K562 (cell line): ENCODE measurements around the gene GLRX5. TPM values are rescaled to one million over a fixed set of nuclear protein-coding genes. Genes with fewer than 3 reads are reported as not detected.
A peak's percentile ranks its signal among the peaks of the same experiment; 100 is the strongest.

Source experiments
- ATF1 ChIP-seq, 2 experiments: fragments of 450-650 bp in 1 of 2; IDR thresholded peaks; 2 replicates each; pipeline ENCODE4 v1.6.1; 2016; ENCODE audit warnings: missing compliant biosample characterization in 1 of 2, missing genetic modification characterization in 1 of 2
- HDAC1 ChIP-seq, 2 experiments: fragments of 450-650 bp; IDR thresholded peaks; 2 replicates each; pipeline ENCODE4 v1.6.1; 2016 to 2017; ENCODE audit warnings: inconsistent platforms in 1 of 2, mild to moderate bottlenecking in 1 of 2, moderate library complexity in 1 of 2
- HNRNPLL ChIP-seq: fragments of 200-400 bp; formaldehyde crosslinking; IDR thresholded peaks from 2 replicates; pipeline ENCODE4 v1.6.1; 2017; ENCODE audit warnings: low read length, low read depth, mild to moderate bottlenecking; ENCODE audit not compliant: poor library complexity, severe bottlenecking
- MCM3 ChIP-seq: fragments of 450-650 bp; IDR thresholded peaks from 2 replicates; pipeline ENCODE4 v1.6.1; 2016
- NR2C1 ChIP-seq, 2 experiments: fragments of 450-650 bp; IDR thresholded peaks; 2 replicates each; pipeline ENCODE4 v1.6.1; 2017; ENCODE audit warnings: mild to moderate bottlenecking in 2 of 2, antibody characterized with exemption in 1 of 2, inconsistent platforms in 1 of 2, missing compliant biosample characterization in 1 of 2, missing genetic modification characterization in 1 of 2
- NR2C2 ChIP-seq, 2 experiments: fragments of 200-800 bp in 1 of 2; sonication (Bioruptor generic) in 1 of 2; sonication (generic) in 1 of 2; formaldehyde crosslinking in 1 of 2; IDR thresholded peaks; 2 replicates each; pipeline versions ENCODE4 v1.6.1 to v1.8.0; 2016 to 2022; ENCODE audit warnings: mild to moderate bottlenecking in 1 of 2, missing compliant biosample characterization in 1 of 2, missing genetic modification characterization in 1 of 2, missing genetic modification reagents in 1 of 2
- SMAD4 ChIP-seq: fragments of 250-450 bp; sonication (Bioruptor Pico); conservative IDR thresholded peaks from 2 replicates; pipeline ENCODE4 v1.8.0; 2021; ENCODE audit warnings: inconsistent platforms, mild to moderate bottlenecking, moderate library complexity
- SOX6 ChIP-seq: fragments of 450-650 bp; IDR thresholded peaks from 2 replicates; pipeline ENCODE4 v1.6.1; 2014; ENCODE audit warnings: mild to moderate bottlenecking
- SRF ChIP-seq, 2 experiments: fragments of 250-450, 450-650 bp in 1 of 2; sonication (Bioruptor Pico) in 1 of 2; sonication (generic) in 1 of 2; formaldehyde crosslinking; IDR thresholded peaks; 2 replicates each; pipeline versions ENCODE4 v1.5.0 to v1.5.1; 2020 to 2022; ENCODE audit warnings: mild to moderate bottlenecking in 1 of 2, missing genetic modification reagents in 1 of 2
- TSC22D4 ChIP-seq: fragments of 450-650 bp; IDR thresholded peaks from 2 replicates; pipeline ENCODE4 v1.6.1; 2016; ENCODE audit warnings: missing genetic modification characterization, missing biosample characterization, control low read depth
- ZFP30 ChIP-seq: fragments of 250-450 bp; sonication (Bioruptor Pico); IDR thresholded peaks from 2 replicates; pipeline ENCODE4 v1.8.0; 2022; ENCODE audit warnings: moderate library complexity, mild to moderate bottlenecking, inconsistent platforms, borderline replicate concordance
- ZFPM2 ChIP-seq: fragments of 250-450 bp; sonication (Bioruptor Pico); IDR thresholded peaks from 2 replicates; pipeline ENCODE4 v1.5.1; 2022; ENCODE audit warnings: mild to moderate bottlenecking
- polyA plus RNA-seq, 8 experiments: library from polyadenylated mRNA; depleted of rRNA in 4 of 8; stranded (reverse) in 5 of 8; unstranded in 3 of 8; fragments of >200 nt; fragmentation: Nextera tagmentation in 2 of 8; fragmentation: Illumina TruSeq in 1 of 8; extraction: Ambion mirVana in 2 of 8; extraction: Trizol in 1 of 8; gene quantifications; 2 replicates each; pipeline versions ENCODE4 v1.2.1 to v1.2.3, GENCODE V29; 2011 to 2014; ENCODE audit warnings: inconsistent platforms in 1 of 8, missing spikeins in 1 of 8
- total RNA-seq, 7 experiments: library from RNA; depleted of rRNA in 6 of 7; stranded (reverse); fragments of >200 nt in 6 of 7; fragmentation: Illumina TruSeq in 2 of 7; extraction: Trizol in 2 of 7; gene quantifications; 2 replicates each; pipeline versions ENCODE4 v1.2.1 to v1.2.3, GENCODE V29; 2011 to 2021; ENCODE audit warnings: low replicate concordance in 1 of 7
- TF ChIP-seq, protein P1 (sequence below), 2 experiments: IDR thresholded peaks; 2 replicates each; pipeline ENCODE4 v1.6.1; 2011; ENCODE audit warnings: borderline replicate concordance in 1 of 2, control low read depth in 1 of 2, low read depth in 1 of 2, low read length in 1 of 2, mild to moderate bottlenecking in 1 of 2, mixed read lengths in 1 of 2, moderate library complexity in 1 of 2; ENCODE audit not compliant: insufficient read depth in 1 of 2, insufficient read length in 1 of 2, poor library complexity in 1 of 2, severe bottlenecking in 1 of 2; ENCODE audit errors: extremely low read depth in 1 of 2
- TF ChIP-seq, protein P2 (sequence below): fragments of 250-450 bp; sonication (Bioruptor Pico); IDR thresholded peaks from 2 replicates; pipeline ENCODE4 v1.8.0; 2021; ENCODE audit warnings: moderate library complexity, mild to moderate bottlenecking, inconsistent platforms
- TF ChIP-seq, protein P3 (sequence below): sonication (generic); formaldehyde crosslinking; IDR thresholded peaks from 2 replicates; pipeline ENCODE4 v1.8.1; 2023; ENCODE audit warnings: mild to moderate bottlenecking, missing genetic modification reagents, moderate library complexity
- TF ChIP-seq, protein P4 (sequence below): fragments of 250-450 bp; sonication (Bioruptor Pico); IDR thresholded peaks from 2 replicates; pipeline ENCODE4 v1.9.0; 2021; ENCODE audit warnings: mild to moderate bottlenecking
- TF ChIP-seq, protein P5 (sequence below): sonication (generic); IDR thresholded peaks from 2 replicates; pipeline ENCODE4 v1.6.1; 2016

GLRX5 gene
- total and polyA plus RNA-seq, 9 of the 15 experiments (the other 6 are each of a cell fraction or from before 2014, with no cell fraction given), result 16.7 to 96.8 (median 66.8) TPM

DNA sequence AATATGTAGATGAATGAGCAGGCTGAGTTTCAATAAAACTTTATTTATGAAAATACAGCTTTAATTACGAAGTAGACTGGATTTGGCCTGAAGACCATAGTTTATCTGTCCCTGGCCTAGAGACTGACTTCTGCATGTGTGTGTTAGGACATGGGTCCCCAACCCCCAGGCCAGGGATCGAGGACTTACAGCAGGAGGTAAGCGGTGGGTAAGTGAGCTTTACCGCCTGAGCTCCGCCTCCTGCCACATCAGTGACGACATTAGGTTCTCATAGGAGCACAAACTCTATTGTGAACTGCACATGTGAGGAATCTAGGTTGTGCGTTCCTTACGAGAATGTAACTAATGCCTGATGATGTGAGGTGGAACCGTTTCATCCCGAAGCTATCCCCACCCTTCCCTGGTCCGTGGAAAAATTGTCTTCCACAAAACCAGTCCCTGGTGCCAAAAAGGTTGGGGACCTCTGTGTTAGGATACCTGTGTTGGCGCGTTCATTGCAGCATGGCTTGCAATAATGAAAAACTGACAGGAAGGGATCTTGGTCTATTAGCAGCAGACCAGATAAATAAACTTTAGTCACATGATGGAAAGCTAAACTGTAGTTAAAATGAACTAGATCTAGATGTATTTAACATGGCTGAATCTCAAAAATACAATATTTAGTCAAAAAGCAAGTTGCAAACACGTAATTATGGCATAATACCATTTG lies 4.1 kb downstream of the GLRX5 start (continued):
- TF ChIP-seq, protein P1, sequence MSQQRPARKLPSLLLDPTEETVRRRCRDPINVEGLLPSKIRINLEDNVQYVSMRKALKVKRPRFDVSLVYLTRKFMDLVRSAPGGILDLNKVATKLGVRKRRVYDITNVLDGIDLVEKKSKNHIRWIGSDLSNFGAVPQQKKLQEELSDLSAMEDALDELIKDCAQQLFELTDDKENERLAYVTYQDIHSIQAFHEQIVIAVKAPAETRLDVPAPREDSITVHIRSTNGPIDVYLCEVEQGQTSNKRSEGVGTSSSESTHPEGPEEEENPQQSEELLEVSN (IDR thresholded peaks at IDR 0.05; ENCODE audit: borderline replicate concordance in 1 of 2, extremely low read depth in 1 of 2, insufficient read depth in 1 of 2, insufficient read length in 1 of 2, low read depth in 1 of 2, low read length in 1 of 2, poor library complexity in 1 of 2, severe bottlenecking in 1 of 2), result peak in 1 of 2 experiments; percentile 12
- TF ChIP-seq HDAC1 (IDR thresholded peaks at IDR 0.05), result no peak
- TF ChIP-seq, protein P2, sequence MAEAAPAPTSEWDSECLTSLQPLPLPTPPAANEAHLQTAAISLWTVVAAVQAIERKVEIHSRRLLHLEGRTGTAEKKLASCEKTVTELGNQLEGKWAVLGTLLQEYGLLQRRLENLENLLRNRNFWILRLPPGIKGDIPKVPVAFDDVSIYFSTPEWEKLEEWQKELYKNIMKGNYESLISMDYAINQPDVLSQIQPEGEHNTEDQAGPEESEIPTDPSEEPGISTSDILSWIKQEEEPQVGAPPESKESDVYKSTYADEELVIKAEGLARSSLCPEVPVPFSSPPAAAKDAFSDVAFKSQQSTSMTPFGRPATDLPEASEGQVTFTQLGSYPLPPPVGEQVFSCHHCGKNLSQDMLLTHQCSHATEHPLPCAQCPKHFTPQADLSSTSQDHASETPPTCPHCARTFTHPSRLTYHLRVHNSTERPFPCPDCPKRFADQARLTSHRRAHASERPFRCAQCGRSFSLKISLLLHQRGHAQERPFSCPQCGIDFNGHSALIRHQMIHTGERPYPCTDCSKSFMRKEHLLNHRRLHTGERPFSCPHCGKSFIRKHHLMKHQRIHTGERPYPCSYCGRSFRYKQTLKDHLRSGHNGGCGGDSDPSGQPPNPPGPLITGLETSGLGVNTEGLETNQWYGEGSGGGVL (CRISPR knock-in tag), result no peak
- TF ChIP-seq, protein P3, sequence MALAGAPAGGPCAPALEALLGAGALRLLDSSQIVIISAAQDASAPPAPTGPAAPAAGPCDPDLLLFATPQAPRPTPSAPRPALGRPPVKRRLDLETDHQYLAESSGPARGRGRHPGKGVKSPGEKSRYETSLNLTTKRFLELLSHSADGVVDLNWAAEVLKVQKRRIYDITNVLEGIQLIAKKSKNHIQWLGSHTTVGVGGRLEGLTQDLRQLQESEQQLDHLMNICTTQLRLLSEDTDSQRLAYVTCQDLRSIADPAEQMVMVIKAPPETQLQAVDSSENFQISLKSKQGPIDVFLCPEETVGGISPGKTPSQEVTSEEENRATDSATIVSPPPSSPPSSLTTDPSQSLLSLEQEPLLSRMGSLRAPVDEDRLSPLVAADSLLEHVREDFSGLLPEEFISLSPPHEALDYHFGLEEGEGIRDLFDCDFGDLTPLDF (CRISPR knock-in tag), result no peak
- no peak for TF ChIP-seq ATF1 (CRISPR knock-in tag; IDR thresholded peaks at IDR 0.05)
- peak; percentile 44; the same call in 1 of the 2 replicates for TF ChIP-seq ATF1 (tag; IDR thresholded peaks at IDR 0.05)
- no peak for TF ChIP-seq SRF (CRISPR knock-in tag; IDR thresholded peaks at IDR 0.05)
- no peak for TF ChIP-seq HNRNPLL
- no peak for TF ChIP-seq NR2C2 (CRISPR knock-in tag; IDR thresholded peaks at IDR 0.05)
- TF ChIP-seq NR2C2 (tag; IDR thresholded peaks at IDR 0.05), result no peak
- TF ChIP-seq SOX6, result no peak
- no peak for TF ChIP-seq MCM3
- TF ChIP-seq ZFP30 (CRISPR knock-in tag), result no peak
- TF ChIP-seq, protein P4, sequence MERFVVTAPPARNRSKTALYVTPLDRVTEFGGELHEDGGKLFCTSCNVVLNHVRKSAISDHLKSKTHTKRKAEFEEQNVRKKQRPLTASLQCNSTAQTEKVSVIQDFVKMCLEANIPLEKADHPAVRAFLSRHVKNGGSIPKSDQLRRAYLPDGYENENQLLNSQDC (CRISPR knock-in tag), result no peak
- no peak for TF ChIP-seq NR2C1 (IDR thresholded peaks at IDR 0.05)
- no peak for TF ChIP-seq NR2C1 (tag; IDR thresholded peaks at IDR 0.05)
- no peak for TF ChIP-seq TSC22D4 (tag)
- TF ChIP-seq ZFPM2 (CRISPR knock-in tag), result no peak
- no peak for TF ChIP-seq SMAD4 (CRISPR knock-in tag)
- TF ChIP-seq, protein P5, sequence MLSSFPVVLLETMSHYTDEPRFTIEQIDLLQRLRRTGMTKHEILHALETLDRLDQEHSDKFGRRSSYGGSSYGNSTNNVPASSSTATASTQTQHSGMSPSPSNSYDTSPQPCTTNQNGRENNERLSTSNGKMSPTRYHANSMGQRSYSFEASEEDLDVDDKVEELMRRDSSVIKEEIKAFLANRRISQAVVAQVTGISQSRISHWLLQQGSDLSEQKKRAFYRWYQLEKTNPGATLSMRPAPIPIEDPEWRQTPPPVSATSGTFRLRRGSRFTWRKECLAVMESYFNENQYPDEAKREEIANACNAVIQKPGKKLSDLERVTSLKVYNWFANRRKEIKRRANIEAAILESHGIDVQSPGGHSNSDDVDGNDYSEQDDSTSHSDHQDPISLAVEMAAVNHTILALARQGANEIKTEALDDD, result peak; percentile 56
